GM23248 (cell line): Measurements from ENCODE around the gene CBFA2T3.

Experiments
- EZH2 ChIP-seq: fragments of 200-600 bp; sonication (generic); IDR thresholded peaks from 2 replicates; pipeline ENCODE4 v1.6.1; 2018; ENCODE audit warnings: antibody characterized with exemption, mild to moderate bottlenecking; ENCODE audit not compliant: insufficient read depth, poor library complexity, severe bottlenecking
- EZH2phosphoT487 ChIP-seq: fragments of 200-600 bp; sonication (generic); IDR thresholded peaks from 2 replicates; pipeline ENCODE4 v1.6.1; 2018; ENCODE audit warnings: antibody characterized with exemption, moderate library complexity, mild to moderate bottlenecking, low read depth; ENCODE audit not compliant: insufficient read depth

- TF ChIP-seq EZH2phosphoT487 (no peak), EZH2 (no peak)
Observed at GRCh38 chr16:89023621-89024511, 46.9 kb upstream of the CBFA2T3 start.
